OCI-LY7 (cell line): ENCODE data around the gene REPIN1. TPM values are rescaled to one million over a fixed set of nuclear protein-coding genes. Genes with fewer than 3 reads are reported as not detected.

Source experiments
- BruUV-seq: library from RNA; stranded (reverse); fragments of 400-500 nt; replicated peaks from 2 replicates; lab custom pipeline; 2021; lab: Mats Ljungman, UMichigan
- CTCF ChIA-PET: fragments of 300-600 bp; sonication (Branson Sonifier 250); formaldehyde crosslinking; loops from one replicate; lab custom pipeline; 2022; ENCODE audit warnings: antibody characterized with exemption; ENCODE audit not compliant: unreplicated experiment; lab: Charles Lee
- POLR2A ChIA-PET: fragments of 300-600 bp; sonication (Branson Sonifier 250); formaldehyde crosslinking; loops from one replicate; lab custom pipeline; 2022; ENCODE audit warnings: antibody characterized with exemption; lab: Charles Lee
- DNase-seq: peaks from one replicate; pipeline ENCODE4 v3.0.0-alpha.2; 2015; ENCODE audit warnings: low spot score
- H2AFZ ChIP-seq: fragments of 200-600 bp; sonication (generic), shearing (Covaris generic); 2 replicates; pipeline ENCODE4 v1.6.1; 2014; ENCODE audit warnings: mild to moderate bottlenecking, antibody characterized with exemption, low read length, moderate library complexity
- H3K27ac ChIP-seq: fragments of 200-600 bp; sonication (generic); 2 replicates; pipeline ENCODE4 v1.5.1; 2014; ENCODE audit warnings: mixed run types, low read depth, mild to moderate bottlenecking, moderate library complexity, low read length, inconsistent platforms; ENCODE audit not compliant: poor library complexity, severe bottlenecking
- H3K36me3 ChIP-seq: fragments of 200-600 bp; sonication (generic); 2 replicates; pipeline ENCODE4 v1.6.1; 2014; ENCODE audit warnings: mild to moderate bottlenecking, antibody characterized with exemption, low read length, moderate library complexity, mixed read lengths; ENCODE audit not compliant: insufficient read depth
- H3K4me1 ChIP-seq: fragments of 200-600 bp; sonication (generic); 2 replicates; pipeline ENCODE4 v1.5.1; 2014; ENCODE audit warnings: mild to moderate bottlenecking, low read length; ENCODE audit not compliant: insufficient read depth, poor library complexity, severe bottlenecking
- H3K4me2 ChIP-seq: fragments of 200-600 bp; sonication (generic); 2 replicates; pipeline ENCODE4 v1.6.1; 2014; ENCODE audit warnings: mild to moderate bottlenecking, low read length
- H3K4me3 ChIP-seq: fragments of 200-600 bp; sonication (generic); 2 replicates; pipeline ENCODE4 v1.5.1; 2014; ENCODE audit warnings: mild to moderate bottlenecking, low read depth, low read length; ENCODE audit not compliant: poor library complexity, severe bottlenecking
- H3K79me2 ChIP-seq: fragments of 200-600 bp; sonication (generic); 2 replicates; pipeline ENCODE4 v1.6.1; 2016; ENCODE audit warnings: low read depth, mild to moderate bottlenecking, low read length, moderate library complexity, mixed read lengths; ENCODE audit not compliant: insufficient read depth
- H3K9me2 ChIP-seq: fragments of 200-600 bp; sonication (generic); 2 replicates; pipeline ENCODE4 v1.6.1; 2016; ENCODE audit warnings: mild to moderate bottlenecking, low read length, mixed read lengths; ENCODE audit not compliant: insufficient read depth
- H3K9me3 ChIP-seq: fragments of 200-600 bp; sonication (generic); 2 replicates; pipeline ENCODE4 v1.6.1; 2014; ENCODE audit warnings: mild to moderate bottlenecking, mixed run types, low read length, mixed read lengths
- H4K20me1 ChIP-seq: fragments of 200-600 bp; sonication (generic); 2 replicates; pipeline ENCODE4 v1.6.1; 2014; ENCODE audit warnings: mild to moderate bottlenecking, antibody characterized with exemption, low read length, moderate library complexity, mixed read lengths; ENCODE audit not compliant: insufficient read depth
- EZH2phosphoT487 ChIP-seq: fragments of 200-600 bp; sonication (generic); IDR thresholded peaks from 2 replicates; pipeline ENCODE4 v1.6.1; 2018; ENCODE audit warnings: low read depth, borderline replicate concordance, mild to moderate bottlenecking, mixed run types, antibody characterized with exemption, low read length, moderate library complexity, mixed read lengths
- intact Hi-C: fragments of 100-400 bp; cut with micrococcal nuclease; formaldehyde crosslinking; loops from one replicate; pipeline ENCODE4 v1.10.0; 2022; ENCODE audit not compliant: unreplicated experiment
- total RNA-seq, 2 experiments: library from RNA; depleted of rRNA in 1 of 2; stranded (reverse); fragments of >200 nt in 1 of 2; shearing (Covaris generic) in 1 of 2; gene quantifications; 2 replicates each; pipeline ENCODE4 v1.2.3, GENCODE V29; 2014 to 2022
- TF ChIP-seq, protein P1 (sequence below): fragments of 200-600 bp; sonication (generic); conservative IDR thresholded peaks from 2 replicates; pipeline ENCODE4 v1.5.1; 2014; ENCODE audit warnings: mild to moderate bottlenecking, antibody characterized with exemption, low read length, moderate library complexity, mixed read lengths

REPIN1 gene
- total RNA-seq, 2 experiments from 2014 or later, result 19.0 to 46.2 TPM

DNA sequence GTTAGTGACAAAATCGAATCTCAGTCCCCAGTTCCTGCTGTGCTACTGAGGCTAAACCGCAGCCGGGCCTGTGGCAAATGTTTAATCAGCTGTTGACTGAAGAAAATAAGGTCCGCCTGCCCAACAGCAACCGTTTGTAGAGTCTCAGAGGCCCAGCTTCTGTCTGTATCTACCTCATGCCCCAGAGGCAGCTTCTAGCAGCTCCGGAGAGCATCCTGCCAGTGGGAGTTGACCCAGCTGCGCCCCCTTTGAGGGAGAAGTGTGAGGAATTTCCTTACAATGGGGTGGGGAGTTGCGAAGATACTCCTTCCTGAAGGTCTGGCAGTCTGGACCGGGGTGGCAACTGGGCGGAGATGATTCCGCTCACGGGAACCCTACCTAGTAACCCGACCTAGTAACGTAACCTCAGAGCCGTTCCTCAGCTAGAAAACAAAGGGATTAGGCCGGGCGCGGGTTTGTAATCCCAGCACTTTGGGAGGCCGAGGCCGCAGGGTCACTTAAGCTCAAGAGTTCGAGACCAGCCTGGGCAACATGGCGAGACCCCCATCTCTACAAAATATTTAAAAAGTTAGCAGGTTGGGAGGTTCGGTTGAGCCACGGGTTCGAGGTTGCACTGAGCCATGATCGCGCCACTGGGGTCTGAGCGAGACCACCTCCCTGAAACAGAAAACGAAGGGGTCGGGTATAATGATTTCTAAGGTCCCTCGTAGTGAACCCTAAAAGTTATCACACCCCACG, 9.7 kb downstream of the REPIN1 start:
- no peaks in the 10 kb centered on the region for H3K9me2 ChIP-seq
- DNase-seq, result peak; percentile 65
- intact Hi-C loops, result loop anchor here (10.0 kb wide), 2 partner anchors 513 to 597 kb away; partner anchors contain the start of gene KCNH2
- peak overlapping the region; percentile 72; the same call in 1 of the 2 replicates for H2AFZ ChIP-seq
- H3K27ac ChIP-seq, result peak overlapping the region; percentile 24
- H3K79me2 ChIP-seq, result no peaks in the 10 kb centered on the region
- H4K20me1 ChIP-seq, result no peaks in the 10 kb centered on the region
- H3K36me3 ChIP-seq, result no peaks in the 10 kb centered on the region
- ChIA-PET CTCF (interaction anchor here (0.7 to 1.1 kb wide), 2 partner anchors 10 to 22 kb away, joined by 3 read pairs; partner anchors contain the start of gene REPIN1), POLR2A (interaction anchor here (0.7 to 2.1 kb wide), 7 partner anchors 8 to 29 kb away, joined by 3 to 16 read pairs (median 11); partner anchors contain the start of gene REPIN1)
- BruUV-seq, result TSS peak; percentile 92
- peaks cover 74% of the 10 kb centered on the region for H3K4me1 ChIP-seq
- TF ChIP-seq, protein P1, sequence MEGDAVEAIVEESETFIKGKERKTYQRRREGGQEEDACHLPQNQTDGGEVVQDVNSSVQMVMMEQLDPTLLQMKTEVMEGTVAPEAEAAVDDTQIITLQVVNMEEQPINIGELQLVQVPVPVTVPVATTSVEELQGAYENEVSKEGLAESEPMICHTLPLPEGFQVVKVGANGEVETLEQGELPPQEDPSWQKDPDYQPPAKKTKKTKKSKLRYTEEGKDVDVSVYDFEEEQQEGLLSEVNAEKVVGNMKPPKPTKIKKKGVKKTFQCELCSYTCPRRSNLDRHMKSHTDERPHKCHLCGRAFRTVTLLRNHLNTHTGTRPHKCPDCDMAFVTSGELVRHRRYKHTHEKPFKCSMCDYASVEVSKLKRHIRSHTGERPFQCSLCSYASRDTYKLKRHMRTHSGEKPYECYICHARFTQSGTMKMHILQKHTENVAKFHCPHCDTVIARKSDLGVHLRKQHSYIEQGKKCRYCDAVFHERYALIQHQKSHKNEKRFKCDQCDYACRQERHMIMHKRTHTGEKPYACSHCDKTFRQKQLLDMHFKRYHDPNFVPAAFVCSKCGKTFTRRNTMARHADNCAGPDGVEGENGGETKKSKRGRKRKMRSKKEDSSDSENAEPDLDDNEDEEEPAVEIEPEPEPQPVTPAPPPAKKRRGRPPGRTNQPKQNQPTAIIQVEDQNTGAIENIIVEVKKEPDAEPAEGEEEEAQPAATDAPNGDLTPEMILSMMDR, result peak; percentile 58
- TF ChIP-seq EZH2phosphoT487, result no peak
- peak overlapping the region; percentile 94 for H3K4me2 ChIP-seq
- no peaks in the 10 kb centered on the region for H3K9me3 ChIP-seq
- peak overlapping the region; percentile 93 for H3K4me3 ChIP-seq

DNA sequence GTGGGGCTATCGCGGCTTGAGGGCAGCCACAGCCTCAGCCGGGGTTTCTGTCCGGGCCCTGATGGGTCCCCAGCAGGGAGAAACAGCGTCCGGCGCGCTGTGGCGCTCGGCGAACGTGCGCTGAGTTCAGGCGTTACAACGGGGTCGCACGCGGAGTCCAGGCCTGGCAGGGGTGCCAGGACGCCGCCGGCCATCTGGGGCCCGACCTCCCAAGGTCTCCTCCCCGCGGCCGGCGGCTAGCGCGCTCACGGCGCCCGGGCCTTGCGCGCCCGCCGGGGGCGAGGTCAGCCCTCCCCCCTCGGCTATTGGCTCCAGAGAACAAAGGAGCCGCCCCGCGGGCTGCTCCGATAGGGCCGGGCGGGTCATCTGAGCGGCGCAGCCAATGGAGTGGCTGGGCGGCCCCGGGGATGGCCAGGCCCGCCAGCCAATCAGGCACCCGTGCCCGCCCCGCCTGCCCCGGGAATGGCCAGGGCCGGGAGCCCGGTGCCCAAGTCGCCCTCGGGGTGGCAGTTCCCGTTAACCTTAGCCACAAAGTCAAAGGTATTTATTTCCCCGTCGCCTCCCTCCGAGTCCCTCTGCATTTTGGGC, 10.3 kb downstream of the REPIN1 start, which contains the start of gene ZNF775:
TSS of gene ZNF775 (plus strand) at position 478 of the 588 bp plus-strand sequence. CDS start 9,141 bp downstream, outside the sequence.
- no peaks in the 10 kb centered on the region for H3K79me2 ChIP-seq
- peak within 1 kb of the TSS; percentile 93 for H3K4me3 ChIP-seq

More for the DNA sequence above, 10.3 kb downstream of the REPIN1 start, which contains the start of gene ZNF775:
- no TSS peak for BruUV-seq
- H2AFZ ChIP-seq, result peak within 1 kb of the TSS; percentile 72
- POLR2A ChIA-PET, result interaction anchor here (2.1 kb wide), 4 partner anchors 10 to 28 kb away, joined by 11 to 16 read pairs (median 12); partner anchors contain the start of gene REPIN1
- CTCF ChIA-PET, result no interaction called here
- H3K36me3 ChIP-seq, result no peaks in the 10 kb centered on the region
- H4K20me1 ChIP-seq, result no peaks in the 10 kb centered on the region
- H3K27ac ChIP-seq, result peak within 1 kb of the TSS; percentile 24
- intact Hi-C loops, result loop anchor here (1.0 to 10.0 kb wide), 3 partner anchors 26 to 596 kb away; partner anchors contain the start of gene KCNH2
- H3K9me2 ChIP-seq, result no peaks in the 10 kb centered on the region
- TF ChIP-seq, protein P1, result no peak
- no peak for TF ChIP-seq EZH2phosphoT487
- peaks cover 72% of the 10 kb centered on the region for H3K4me1 ChIP-seq
- peak; percentile 95 for DNase-seq
- no peaks in the 10 kb centered on the region for H3K9me3 ChIP-seq
- H3K4me2 ChIP-seq, result peak within 1 kb of the TSS; percentile 99
